ENCODE results near the gene LDLRAP1.

LDLRAP1 gene

GRCh38 chr1:25527946-25528595 lies 15.3 kb upstream of the LDLRAP1 start:
- TF ChIP-seq, protein P1, sequence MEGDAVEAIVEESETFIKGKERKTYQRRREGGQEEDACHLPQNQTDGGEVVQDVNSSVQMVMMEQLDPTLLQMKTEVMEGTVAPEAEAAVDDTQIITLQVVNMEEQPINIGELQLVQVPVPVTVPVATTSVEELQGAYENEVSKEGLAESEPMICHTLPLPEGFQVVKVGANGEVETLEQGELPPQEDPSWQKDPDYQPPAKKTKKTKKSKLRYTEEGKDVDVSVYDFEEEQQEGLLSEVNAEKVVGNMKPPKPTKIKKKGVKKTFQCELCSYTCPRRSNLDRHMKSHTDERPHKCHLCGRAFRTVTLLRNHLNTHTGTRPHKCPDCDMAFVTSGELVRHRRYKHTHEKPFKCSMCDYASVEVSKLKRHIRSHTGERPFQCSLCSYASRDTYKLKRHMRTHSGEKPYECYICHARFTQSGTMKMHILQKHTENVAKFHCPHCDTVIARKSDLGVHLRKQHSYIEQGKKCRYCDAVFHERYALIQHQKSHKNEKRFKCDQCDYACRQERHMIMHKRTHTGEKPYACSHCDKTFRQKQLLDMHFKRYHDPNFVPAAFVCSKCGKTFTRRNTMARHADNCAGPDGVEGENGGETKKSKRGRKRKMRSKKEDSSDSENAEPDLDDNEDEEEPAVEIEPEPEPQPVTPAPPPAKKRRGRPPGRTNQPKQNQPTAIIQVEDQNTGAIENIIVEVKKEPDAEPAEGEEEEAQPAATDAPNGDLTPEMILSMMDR (conservative IDR thresholded peaks at IDR 0.05; ENCODE audit: low read depth, low read length), result no peak
- H2AFZ ChIP-seq (ENCODE audit: low read depth), result no peak overlapping the region
- H3K27ac ChIP-seq, result no peak overlapping the region
- H3K9ac ChIP-seq, result no peak overlapping the region
- H3K4me3 ChIP-seq (IDR thresholded peaks at IDR 0.05; ENCODE audit: insufficient read depth, low read depth, low read length), result no peak overlapping the region
- H3K79me2 ChIP-seq (ENCODE audit: insufficient read depth, low read depth), result no peaks in the 10 kb centered on the region
- no peak overlapping the region for H3K4me2 ChIP-seq
- no peaks in the 10 kb centered on the region; the same call in 1 of the 2 replicates for H3K27me3 ChIP-seq (ENCODE audit: insufficient read depth, low read depth)
- no peaks in the 10 kb centered on the region for H3K36me3 ChIP-seq (ENCODE audit: insufficient read depth)
- H4K20me1 ChIP-seq (ENCODE audit: insufficient read depth), result no peaks in the 10 kb centered on the region
- H3K4me1 ChIP-seq (ENCODE audit: low read depth, poor library complexity, severe bottlenecking), result peaks cover 6% of the 10 kb centered on the region

DNA sequence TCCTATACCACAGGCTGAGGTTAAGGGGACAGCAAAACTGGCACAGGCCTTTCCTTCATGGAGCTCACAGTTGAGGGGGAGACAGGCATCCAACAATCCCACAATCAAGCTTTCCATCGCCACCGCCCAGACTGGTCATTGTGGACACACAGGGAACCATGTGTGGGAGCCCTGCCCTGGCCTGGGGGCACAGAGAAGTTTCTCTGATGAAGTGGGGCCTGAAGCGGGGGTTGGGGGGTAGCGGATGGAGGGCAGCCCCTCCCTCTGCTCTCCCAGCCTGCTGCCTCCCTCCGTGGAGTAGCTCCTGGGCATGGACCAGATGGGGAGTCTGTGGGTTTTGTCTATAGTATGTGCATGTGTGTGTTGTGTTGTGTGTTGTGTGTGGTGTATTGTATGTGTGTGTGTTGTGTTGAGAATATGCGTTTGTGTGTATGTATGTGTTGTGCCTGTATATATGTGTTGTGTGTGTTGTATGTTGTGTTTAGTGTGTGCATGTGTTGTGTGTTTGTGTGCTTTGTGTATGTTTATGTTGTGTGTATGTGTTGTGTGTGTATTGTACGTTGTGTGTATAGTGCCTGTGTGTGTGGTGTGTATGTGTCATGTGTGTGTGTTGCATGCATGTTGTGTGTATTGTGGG lies 14.4 kb upstream of the LDLRAP1 start:
- Histone ChIP-seq H3K27ac (no peak overlapping the region), H3K36me3 (ENCODE audit: insufficient read depth) (no peaks in the 10 kb centered on the region), H3K4me1 (ENCODE audit: low read depth, poor library complexity, severe bottlenecking) (peaks cover 6% of the 10 kb centered on the region), H4K20me1 (ENCODE audit: insufficient read depth) (no peaks in the 10 kb centered on the region), H2AFZ (ENCODE audit: low read depth) (no peak overlapping the region), H3K79me2 (ENCODE audit: insufficient read depth, low read depth) (no peaks in the 10 kb centered on the region), H3K4me3 (IDR thresholded peaks at IDR 0.05; ENCODE audit: insufficient read depth, low read depth, low read length) (no peak overlapping the region), H3K27me3 (ENCODE audit: insufficient read depth, low read depth) (no peaks in the 10 kb centered on the region; the same call in 1 of the 2 replicates), H3K9ac (no peak overlapping the region), H3K4me2 (no peak overlapping the region)
- TF ChIP-seq, protein P1 (conservative IDR thresholded peaks at IDR 0.05; ENCODE audit: low read depth, low read length), result no peak

- H4K20me1 ChIP-seq (ENCODE audit: insufficient read depth), result no peaks in the 10 kb centered on the region
- peaks cover 6% of the 10 kb centered on the region for H3K4me1 ChIP-seq (ENCODE audit: low read depth, poor library complexity, severe bottlenecking)
- H3K9ac ChIP-seq, result no peak overlapping the region
- TF ChIP-seq, protein P1 (conservative IDR thresholded peaks at IDR 0.05; ENCODE audit: low read depth, low read length), result no peak
- no peaks in the 10 kb centered on the region for H3K36me3 ChIP-seq (ENCODE audit: insufficient read depth)
- no peaks in the 10 kb centered on the region for H3K79me2 ChIP-seq (ENCODE audit: insufficient read depth, low read depth)
- H2AFZ ChIP-seq (ENCODE audit: low read depth), result no peak overlapping the region
- H3K4me3 ChIP-seq (IDR thresholded peaks at IDR 0.05; ENCODE audit: insufficient read depth, low read depth, low read length), result no peak overlapping the region
- no peak overlapping the region for H3K4me2 ChIP-seq
- no peak overlapping the region for H3K27ac ChIP-seq
- H3K27me3 ChIP-seq (ENCODE audit: insufficient read depth, low read depth), result no peaks in the 10 kb centered on the region; the same call in 1 of the 2 replicates
Observed at GRCh38 chr1:25529518-25530185, 13.8 kb upstream of the LDLRAP1 start.

DNA sequence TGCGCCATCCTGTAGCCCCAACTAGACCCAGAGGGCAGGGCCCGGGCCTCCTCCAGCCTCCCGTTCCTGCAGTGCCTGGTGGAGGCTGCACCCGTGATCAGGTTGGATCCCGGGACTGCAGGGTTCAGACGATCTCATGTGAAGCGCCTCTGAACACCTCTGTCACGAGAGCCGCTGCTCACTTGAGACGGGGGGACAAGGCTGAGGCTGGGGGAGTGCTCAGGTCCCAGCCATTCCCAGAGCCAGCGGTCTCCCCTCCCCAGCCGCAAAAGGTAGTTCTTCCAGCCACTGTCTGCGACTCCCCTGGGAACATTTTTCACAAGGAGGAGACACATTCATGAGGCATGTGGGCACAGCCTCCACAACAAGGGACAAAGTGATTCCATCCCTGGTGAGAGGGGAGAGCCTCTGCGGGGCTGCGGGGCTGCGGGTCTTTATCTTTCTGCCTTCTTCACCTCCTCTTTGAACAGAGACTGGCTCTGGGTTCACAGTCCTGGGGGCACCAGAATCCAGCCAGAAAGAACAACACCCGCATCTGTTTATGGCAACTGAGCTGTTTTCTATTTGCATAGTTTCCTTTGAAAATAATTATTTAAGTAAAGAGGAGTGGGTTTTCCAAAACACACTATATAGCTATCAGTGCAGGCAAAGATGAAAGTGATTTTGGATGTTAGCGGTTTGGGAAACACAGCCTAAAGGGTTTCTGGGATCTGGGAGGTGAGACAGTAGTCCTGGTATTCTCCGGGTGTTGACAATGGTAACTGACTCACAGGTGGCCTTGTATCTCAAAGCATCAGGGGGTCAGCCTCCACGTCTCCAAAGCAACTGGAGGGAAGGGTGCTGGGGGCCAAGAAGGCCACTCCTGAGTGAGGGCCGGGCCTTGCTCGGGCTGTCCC lies 13.0 kb upstream of the LDLRAP1 start:
- Histone ChIP-seq H3K4me1 (ENCODE audit: low read depth, poor library complexity, severe bottlenecking) (peaks cover 6% of the 10 kb centered on the region), H2AFZ (ENCODE audit: low read depth) (no peak overlapping the region), H3K36me3 (ENCODE audit: insufficient read depth) (no peaks in the 10 kb centered on the region), H3K27ac (no peak overlapping the region), H3K79me2 (ENCODE audit: insufficient read depth, low read depth) (no peaks in the 10 kb centered on the region), H3K4me2 (no peak overlapping the region), H3K9ac (no peak overlapping the region), H4K20me1 (ENCODE audit: insufficient read depth) (no peaks in the 10 kb centered on the region), H3K27me3 (ENCODE audit: insufficient read depth, low read depth) (no peaks in the 10 kb centered on the region), H3K4me3 (IDR thresholded peaks at IDR 0.05; ENCODE audit: insufficient read depth, low read depth, low read length) (no peak overlapping the region)
- TF ChIP-seq, protein P1 (conservative IDR thresholded peaks at IDR 0.05; ENCODE audit: low read depth, low read length), result no peak
